ENCODE data around the gene MMP14.
"Not testable (repeated sequence)": the region's sequence is repeated elsewhere in the genome, so short reads cannot be mapped to it uniquely, and the experiment has no call there.

The MMP14 gene

GRCh38 chr14:22842211-22843122, 6.1 kb downstream of the MMP14 start:
- DNase-seq (ENCODE audit: low spot score): no peak

- DNase-seq (ENCODE audit: low spot score): no peak
Observed at GRCh38 chr14:22843123-22843925, 6.9 kb downstream of the MMP14 start.

- DNase-seq (ENCODE audit: low spot score): no peak
Observed at GRCh38 chr14:22844221-22845102, 8.1 kb downstream of the MMP14 start.

GRCh38 chr14:22845103-22845394, 8.7 kb downstream of the MMP14 start:
- no peak for DNase-seq (ENCODE audit: low spot score)

GRCh38 chr14:22845821-22846625, 9.6 kb downstream of the MMP14 start:
- no peak for DNase-seq (ENCODE audit: low spot score)

GRCh38 chr14:22846811-22847307, 10.5 kb downstream of the MMP14 start:
- no peak for DNase-seq (ENCODE audit: low spot score)

GRCh38 chr14:22847661-22848341, 11.4 kb downstream of the MMP14 start:
- peak; percentile 75 for DNase-seq (ENCODE audit: low spot score)

GRCh38 chr14:22848351-22849164, 12.2 kb downstream of the MMP14 start:
- peak; percentile 77 for DNase-seq (ENCODE audit: low spot score)

- no peak for DNase-seq (ENCODE audit: low spot score)
Observed at GRCh38 chr14:22849212-22849819, 12.9 kb downstream of the MMP14 start.

- DNase-seq (ENCODE audit: low spot score): peak; percentile 84
Observed at GRCh38 chr14:22850944-22851764, 14.8 kb downstream of the MMP14 start.

- DNase-seq (ENCODE audit: low spot score): not testable (repeated sequence)
Observed at GRCh38 chr14:22852178-22852577, 15.8 kb downstream of the MMP14 start.

GRCh38 chr14:22852599-22852939, 16.2 kb downstream of the MMP14 start:
- peak; percentile 3 for DNase-seq (ENCODE audit: low spot score)

- DNase-seq (ENCODE audit: low spot score): peak; percentile 76
Observed at GRCh38 chr14:22852940-22853767, 16.8 kb downstream of the MMP14 start.

GRCh38 chr14:22854296-22854695, 17.9 kb downstream of the MMP14 start:
- not testable (repeated sequence) for DNase-seq (ENCODE audit: low spot score)

- no peak for DNase-seq (ENCODE audit: low spot score)
Observed at GRCh38 chr14:22854963-22855724, 18.8 kb downstream of the MMP14 start.

- no peak for DNase-seq (ENCODE audit: low spot score)
Observed at GRCh38 chr14:22856428-22856827, 20.0 kb downstream of the MMP14 start.

- not testable (repeated sequence) for DNase-seq (ENCODE audit: low spot score)
Observed at GRCh38 chr14:22860377-22860776, 24.0 kb downstream of the MMP14 start.
